Coronary artery (tissue), 2 donors: ENCODE results near the gene ATXN1.

ENCODE experiments used
- DNase-seq: peaks from one replicate; pipeline ENCODE4 v3.0.0-alpha.2; 2017; ENCODE audit warnings: low spot score
- H3K27ac ChIP-seq, 2 donors: fragments of 200-600 bp; sonication (generic); one replicate each; pipeline ENCODE4 v1.5.1; 2016 to 2019
- H3K4me3 ChIP-seq: fragments of 200-600 bp; sonication (generic); 2 replicates; pipeline ENCODE4 v1.5.1; 2016; ENCODE audit warnings: mild to moderate bottlenecking, moderate library complexity
- TF ChIP-seq, protein P1 (sequence below): fragments of 200-600 bp; sonication (generic); IDR thresholded peaks from one replicate; pipeline ENCODE4 v1.5.1; 2019; ENCODE audit warnings: antibody characterized with exemption

The ATXN1 gene

DNA sequence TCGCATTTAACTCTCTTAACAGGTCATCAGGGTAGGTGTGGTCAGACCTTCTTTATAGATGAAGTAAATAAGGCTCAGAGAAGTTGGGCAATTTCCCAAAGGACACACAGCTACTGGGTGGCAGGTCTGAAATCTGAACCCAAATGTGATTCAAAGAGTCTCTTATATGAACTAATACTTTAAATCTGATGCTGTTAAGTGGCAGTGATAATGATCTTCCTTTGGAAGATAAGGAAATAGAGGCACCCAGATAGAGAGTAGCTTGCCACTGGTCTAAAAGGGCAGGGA lies 285.8 kb downstream of the ATXN1 start:
- no peak for DNase-seq
- H3K4me3 ChIP-seq, result no peak overlapping the region
- TF ChIP-seq, protein P1, sequence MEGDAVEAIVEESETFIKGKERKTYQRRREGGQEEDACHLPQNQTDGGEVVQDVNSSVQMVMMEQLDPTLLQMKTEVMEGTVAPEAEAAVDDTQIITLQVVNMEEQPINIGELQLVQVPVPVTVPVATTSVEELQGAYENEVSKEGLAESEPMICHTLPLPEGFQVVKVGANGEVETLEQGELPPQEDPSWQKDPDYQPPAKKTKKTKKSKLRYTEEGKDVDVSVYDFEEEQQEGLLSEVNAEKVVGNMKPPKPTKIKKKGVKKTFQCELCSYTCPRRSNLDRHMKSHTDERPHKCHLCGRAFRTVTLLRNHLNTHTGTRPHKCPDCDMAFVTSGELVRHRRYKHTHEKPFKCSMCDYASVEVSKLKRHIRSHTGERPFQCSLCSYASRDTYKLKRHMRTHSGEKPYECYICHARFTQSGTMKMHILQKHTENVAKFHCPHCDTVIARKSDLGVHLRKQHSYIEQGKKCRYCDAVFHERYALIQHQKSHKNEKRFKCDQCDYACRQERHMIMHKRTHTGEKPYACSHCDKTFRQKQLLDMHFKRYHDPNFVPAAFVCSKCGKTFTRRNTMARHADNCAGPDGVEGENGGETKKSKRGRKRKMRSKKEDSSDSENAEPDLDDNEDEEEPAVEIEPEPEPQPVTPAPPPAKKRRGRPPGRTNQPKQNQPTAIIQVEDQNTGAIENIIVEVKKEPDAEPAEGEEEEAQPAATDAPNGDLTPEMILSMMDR, result no peak
- no peak overlapping the region for H3K27ac ChIP-seq

DNA sequence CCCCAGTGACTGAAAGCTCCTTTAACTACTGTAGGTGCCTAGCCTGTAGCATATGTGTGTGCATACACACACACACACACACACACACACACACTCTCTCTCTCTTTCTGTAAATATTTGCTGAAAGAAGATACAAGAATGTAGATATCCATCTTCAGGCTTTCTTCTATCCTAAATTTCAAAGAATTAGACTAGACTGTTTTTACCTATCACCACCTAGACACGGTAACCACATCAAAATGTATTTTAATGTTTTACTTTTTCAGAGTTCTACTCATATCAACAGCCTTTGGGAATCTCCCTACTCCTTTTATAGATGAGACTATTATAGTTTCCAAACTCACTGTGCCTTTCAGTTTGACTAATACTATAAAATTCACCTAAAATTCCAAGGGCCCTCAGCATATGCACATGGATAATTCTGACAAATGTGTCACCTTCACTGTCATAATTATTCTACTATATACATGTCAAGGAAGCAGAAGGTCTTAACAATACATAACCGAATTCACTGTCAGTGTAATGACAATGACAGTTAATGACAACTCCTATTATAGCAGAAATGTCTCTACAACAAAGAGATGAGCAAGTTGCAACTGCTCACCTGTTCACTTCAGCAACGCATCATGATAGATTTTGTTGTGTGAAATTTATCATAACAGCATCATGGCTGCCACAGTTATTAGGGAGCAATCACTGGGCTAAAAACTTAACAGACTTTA lies 286.3 kb downstream of the ATXN1 start:
- TF ChIP-seq, protein P1, result no peak
- no peak for DNase-seq
- Histone ChIP-seq H3K4me3 (no peak overlapping the region), H3K27ac (no peak overlapping the region)

DNA sequence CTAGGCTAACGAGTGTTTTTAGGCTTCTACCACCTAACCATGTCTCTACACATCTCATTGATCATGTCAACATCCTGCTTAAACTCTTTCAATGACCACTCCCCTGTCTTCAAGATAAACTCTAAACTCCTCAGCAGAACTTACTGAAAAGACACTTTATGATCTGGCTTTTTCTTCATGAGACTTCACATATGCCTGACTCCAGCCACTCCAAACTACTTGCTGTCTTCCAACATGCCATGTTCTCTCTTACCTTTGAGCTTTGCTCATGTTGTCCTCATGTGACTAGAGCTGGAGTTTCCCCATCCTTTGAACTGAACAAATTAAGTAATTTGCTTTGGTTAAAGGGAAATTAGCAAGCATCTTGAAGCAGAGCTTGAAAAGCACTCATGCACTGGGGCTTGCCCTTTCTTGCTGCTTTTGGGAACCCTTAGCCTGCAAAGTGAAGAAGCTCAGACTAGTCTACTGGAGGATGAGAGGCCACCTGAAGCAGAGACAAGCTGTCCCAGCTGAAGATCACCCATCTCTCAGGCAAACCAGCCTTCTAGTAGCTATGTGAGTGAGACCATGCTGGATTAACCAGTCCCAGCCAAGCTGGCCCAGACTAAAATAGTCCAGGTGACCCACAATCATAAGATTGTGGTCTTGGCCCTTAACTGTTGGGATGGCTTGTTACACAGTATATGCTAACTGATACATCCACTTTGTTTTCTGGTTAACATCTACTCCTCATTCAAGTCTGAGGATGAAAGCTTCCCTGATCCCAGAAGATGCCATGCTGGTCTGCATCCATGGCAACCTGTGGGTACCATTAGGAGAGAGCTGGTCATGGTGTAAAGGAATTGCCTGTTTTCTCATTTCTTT lies 287.1 kb downstream of the ATXN1 start:
- Histone ChIP-seq H3K27ac (peak overlapping the region in 1 of 2 donors; percentile 0), H3K4me3 (no peak overlapping the region)
- TF ChIP-seq, protein P1, result no peak
- DNase-seq, result no peak

DNA sequence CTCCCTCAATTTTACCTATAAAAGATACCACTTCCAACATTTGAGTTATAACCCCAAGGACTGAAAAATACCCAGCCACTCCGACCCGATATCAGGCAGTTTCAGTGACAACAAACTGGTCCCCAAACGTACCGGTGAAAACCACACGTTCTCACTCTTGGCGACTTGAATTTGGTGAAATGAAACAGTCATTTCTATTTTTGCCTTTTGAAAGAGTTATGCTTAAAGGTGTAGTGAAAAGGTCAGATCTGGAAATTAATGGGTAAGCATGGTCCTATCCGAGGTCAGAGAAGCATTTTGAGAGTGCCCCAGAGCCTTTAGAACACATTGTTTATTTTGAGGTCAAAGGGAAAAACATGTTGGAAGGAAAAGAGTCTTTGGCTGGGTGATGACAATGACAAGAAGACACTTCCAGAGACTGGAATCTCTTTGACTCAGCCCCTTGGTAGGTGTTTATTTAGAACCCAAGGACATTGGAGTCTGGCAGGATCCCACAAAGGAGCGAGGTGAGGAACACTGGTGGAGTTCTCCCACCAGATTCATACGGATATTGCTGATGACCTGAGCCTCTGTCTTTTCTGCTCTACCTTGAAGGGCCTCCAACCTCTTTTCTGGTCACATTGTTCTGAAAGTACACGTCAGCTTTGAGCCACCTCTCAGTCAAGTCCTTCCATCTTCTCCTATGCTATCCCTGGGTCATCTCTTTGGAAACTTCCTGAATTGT lies 287.9 kb downstream of the ATXN1 start:
- Histone ChIP-seq H3K27ac (peak overlapping the region in 1 of 2 donors; percentile 0), H3K4me3 (no peak overlapping the region)
- no peak for DNase-seq
- TF ChIP-seq, protein P1, result no peak

DNA sequence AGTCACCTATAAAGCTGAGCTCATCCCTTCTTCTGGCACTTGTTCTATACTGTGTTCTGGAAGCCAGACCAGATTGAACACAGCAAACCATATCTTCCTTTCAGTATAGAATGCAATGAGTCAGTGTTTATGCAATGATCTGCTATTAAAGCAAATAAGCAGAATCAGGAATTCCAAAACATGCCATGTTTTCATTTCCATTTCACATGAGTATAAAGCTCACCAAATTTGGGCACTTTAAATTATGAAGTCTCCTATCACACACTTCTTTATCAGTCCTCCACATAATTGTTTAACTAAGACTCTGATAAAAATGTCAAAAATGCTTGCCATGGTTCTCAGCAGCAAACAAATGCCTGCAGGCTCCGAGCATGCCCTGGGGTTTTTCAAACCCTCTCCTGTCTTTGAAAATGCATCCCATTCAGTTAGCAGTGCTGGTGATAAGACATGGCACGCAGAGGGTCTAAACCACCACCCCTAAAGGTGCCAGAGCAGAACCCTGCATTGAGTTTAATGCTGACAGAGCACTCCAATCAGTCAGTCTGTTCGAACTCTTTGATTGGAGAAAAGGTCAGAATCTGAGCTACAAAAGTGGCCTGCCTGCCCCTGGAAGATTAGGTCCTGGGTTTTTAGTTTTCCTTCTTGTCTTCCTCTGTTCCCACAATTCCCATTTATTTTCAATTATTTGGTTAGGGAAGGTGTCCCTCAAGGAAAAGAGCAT lies 288.8 kb downstream of the ATXN1 start:
- no peak for DNase-seq
- H3K4me3 ChIP-seq, result no peak overlapping the region
- TF ChIP-seq, protein P1, result no peak
- peak overlapping the region in 1 of 2 donors; percentile 44 for H3K27ac ChIP-seq

DNA sequence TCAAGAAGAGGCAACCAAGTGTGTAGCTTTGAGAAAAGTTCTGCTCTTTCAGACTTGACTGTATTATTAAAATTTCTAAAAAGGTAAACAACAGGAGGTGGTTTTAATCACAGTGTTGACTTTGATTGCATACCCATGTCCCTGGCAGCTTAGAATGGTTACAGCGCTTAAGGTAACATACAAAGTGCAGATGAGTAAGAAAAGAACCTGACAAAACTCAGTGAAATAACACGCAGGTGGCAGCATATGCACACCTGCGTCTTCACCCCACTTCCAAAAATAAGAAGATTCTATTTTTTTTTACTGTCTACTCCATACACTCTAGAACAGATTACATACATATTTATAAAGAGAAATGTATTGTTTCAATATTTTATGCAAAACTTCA lies 289.4 kb downstream of the ATXN1 start:
- Histone ChIP-seq H3K4me3 (no peak overlapping the region), H3K27ac (peak overlapping the region in 1 of 2 donors; percentile 44)
- TF ChIP-seq, protein P1, result no peak
- no peak for DNase-seq
